Measurements from ENCODE around the gene RMND5A. TPM values are rescaled to one million over a fixed set of nuclear protein-coding genes. Genes with fewer than 3 reads are reported as not detected.
"Not testable (repeated sequence)": the region's sequence is repeated elsewhere in the genome, so short reads cannot be mapped to it uniquely, and the experiment has no call there.

Gene RMND5A
- 36.6 and 38.1 TPM in 2 replicates for total RNA-seq

GRCh38 chr2:86719637-86720539, at the start of gene RMND5A:
RMND5A (plus strand) TSS chr2:86720291; CDS start chr2:86720668, 377 bp downstream.
- Mint-ChIP-seq H3K27ac (peak within 1 kb of the TSS; percentile 76), H3K4me3 (ENCODE audit: low read depth) (peak within 1 kb of the TSS; percentile 81)
- peak; percentile 93 for DNase-seq (ENCODE audit: low spot score)
- H3K36me3 Mint-ChIP-seq (ENCODE audit: low read depth); H3K4me1 Mint-ChIP-seq (ENCODE audit: low read depth); H3K27me3 Mint-ChIP-seq (ENCODE audit: low read depth); H3K9me3 Mint-ChIP-seq; intact Hi-C loops (cut with micrococcal nuclease): not testable (repeated sequence)

- intact Hi-C loops (cut with micrococcal nuclease) = no loop called here
- Mint-ChIP-seq H3K27ac (no peak overlapping the region), H3K27me3 (ENCODE audit: low read depth) (no peaks in the 10 kb centered on the region), H3K36me3 (ENCODE audit: low read depth) (no peaks in the 10 kb centered on the region), H3K4me3 (ENCODE audit: low read depth) (no peak overlapping the region), H3K4me1 (ENCODE audit: low read depth) (no peaks in the 10 kb centered on the region), H3K9me3 (peaks cover 5% of the 10 kb centered on the region)
- no peak for DNase-seq (ENCODE audit: low spot score)
Observed at GRCh38 chr2:86671337-86671981, 48.6 kb upstream of the RMND5A start.

- no peak for DNase-seq (ENCODE audit: low spot score)
- Mint-ChIP-seq H3K4me1 (ENCODE audit: low read depth) (no peaks in the 10 kb centered on the region), H3K27me3 (ENCODE audit: low read depth) (no peaks in the 10 kb centered on the region), H3K36me3 (ENCODE audit: low read depth) (no peaks in the 10 kb centered on the region), H3K9me3 (peaks cover 5% of the 10 kb centered on the region), H3K27ac (no peak overlapping the region), H3K4me3 (ENCODE audit: low read depth) (no peak overlapping the region)
- intact Hi-C loops (cut with micrococcal nuclease) = no loop called here
Observed at GRCh38 chr2:86672027-86672545, 48.0 kb upstream of the RMND5A start.

- intact Hi-C loops (cut with micrococcal nuclease) = no loop called here
- Mint-ChIP-seq H3K9me3 (no peaks in the 10 kb centered on the region), H3K27ac (no peak overlapping the region), H3K4me3 (ENCODE audit: low read depth) (no peak overlapping the region), H3K27me3 (ENCODE audit: low read depth) (peaks cover 3% of the 10 kb centered on the region), H3K4me1 (ENCODE audit: low read depth) (no peaks in the 10 kb centered on the region), H3K36me3 (ENCODE audit: low read depth) (no peaks in the 10 kb centered on the region)
- DNase-seq (ENCODE audit: low spot score) = no peak
Observed at GRCh38 chr2:86673011-86673410, 47.1 kb upstream of the RMND5A start.

- no peaks in the 10 kb centered on the region for H3K9me3 Mint-ChIP-seq
- no peak overlapping the region for H3K27ac Mint-ChIP-seq
Observed at GRCh38 chr2:86673986-86674670, 46.0 kb upstream of the RMND5A start.

GRCh38 chr2:86675104-86675503, 45.0 kb upstream of the RMND5A start:
- no peak overlapping the region for H3K27ac Mint-ChIP-seq
- H3K9me3 Mint-ChIP-seq = no peaks in the 10 kb centered on the region
- DNase-seq (ENCODE audit: low spot score) = no peak
- intact Hi-C loops (cut with micrococcal nuclease) = no loop called here
- peaks cover 4% of the 10 kb centered on the region for H3K27me3 Mint-ChIP-seq (ENCODE audit: low read depth)
- H3K36me3 Mint-ChIP-seq (ENCODE audit: low read depth) = no peaks in the 10 kb centered on the region
- no peak overlapping the region for H3K4me3 Mint-ChIP-seq (ENCODE audit: low read depth)
- no peaks in the 10 kb centered on the region for H3K4me1 Mint-ChIP-seq (ENCODE audit: low read depth)

More at GRCh38 chr2:86673986-86674670, 46.0 kb upstream of the RMND5A start:
- intact Hi-C loops (cut with micrococcal nuclease) = no loop called here
- H3K36me3 Mint-ChIP-seq (ENCODE audit: low read depth) = no peaks in the 10 kb centered on the region
- H3K4me3 Mint-ChIP-seq (ENCODE audit: low read depth) = no peak overlapping the region
- H3K27me3 Mint-ChIP-seq (ENCODE audit: low read depth) = peaks cover 4% of the 10 kb centered on the region
- no peak for DNase-seq (ENCODE audit: low spot score)
- no peaks in the 10 kb centered on the region for H3K4me1 Mint-ChIP-seq (ENCODE audit: low read depth)

GRCh38 chr2:86675511-86676015, 44.5 kb upstream of the RMND5A start:
- intact Hi-C loops (cut with micrococcal nuclease) = no loop called here
- Mint-ChIP-seq H3K4me3 (ENCODE audit: low read depth) (no peak overlapping the region), H3K27ac (no peak overlapping the region), H3K27me3 (ENCODE audit: low read depth) (peaks cover 4% of the 10 kb centered on the region), H3K9me3 (no peaks in the 10 kb centered on the region), H3K36me3 (ENCODE audit: low read depth) (no peaks in the 10 kb centered on the region), H3K4me1 (ENCODE audit: low read depth) (no peaks in the 10 kb centered on the region)
- no peak for DNase-seq (ENCODE audit: low spot score)

GRCh38 chr2:86677816-86678215, 42.3 kb upstream of the RMND5A start:
- H3K4me1 Mint-ChIP-seq (ENCODE audit: low read depth) = no peaks in the 10 kb centered on the region

GRCh38 chr2:86679036-86679435, 41.1 kb upstream of the RMND5A start:
- DNase-seq (ENCODE audit: low spot score) = no peak
- H3K27me3 Mint-ChIP-seq (ENCODE audit: low read depth) = peaks cover 4% of the 10 kb centered on the region
- H3K4me1 Mint-ChIP-seq (ENCODE audit: low read depth) = no peaks in the 10 kb centered on the region
- no peaks in the 10 kb centered on the region for H3K36me3 Mint-ChIP-seq (ENCODE audit: low read depth)
- no peak overlapping the region for H3K4me3 Mint-ChIP-seq (ENCODE audit: low read depth)
- no peaks in the 10 kb centered on the region for H3K9me3 Mint-ChIP-seq
- intact Hi-C loops (cut with micrococcal nuclease) = no loop called here
- H3K27ac Mint-ChIP-seq = no peak overlapping the region

More at GRCh38 chr2:86677816-86678215, 42.3 kb upstream of the RMND5A start:
- intact Hi-C loops (cut with micrococcal nuclease) = no loop called here
- no peak for DNase-seq (ENCODE audit: low spot score)
- Mint-ChIP-seq H3K27me3 (ENCODE audit: low read depth) (peaks cover 4% of the 10 kb centered on the region), H3K27ac (no peak overlapping the region), H3K9me3 (no peaks in the 10 kb centered on the region), H3K36me3 (ENCODE audit: low read depth) (no peaks in the 10 kb centered on the region), H3K4me3 (ENCODE audit: low read depth) (no peak overlapping the region)

- Mint-ChIP-seq H3K9me3 (peaks cover 4% of the 10 kb centered on the region), H3K36me3 (ENCODE audit: low read depth) (no peaks in the 10 kb centered on the region), H3K4me3 (ENCODE audit: low read depth) (no peak overlapping the region), H3K4me1 (ENCODE audit: low read depth) (no peaks in the 10 kb centered on the region), H3K27me3 (ENCODE audit: low read depth) (no peaks in the 10 kb centered on the region), H3K27ac (no peak overlapping the region)
- no peak for DNase-seq (ENCODE audit: low spot score)
- intact Hi-C loops (cut with micrococcal nuclease) = no loop called here
Observed at GRCh38 chr2:86685351-86685750, 34.7 kb upstream of the RMND5A start.

- H3K4me1 Mint-ChIP-seq (ENCODE audit: low read depth) = no peaks in the 10 kb centered on the region
- H3K27ac Mint-ChIP-seq = no peak overlapping the region
- peaks cover 4% of the 10 kb centered on the region for H3K9me3 Mint-ChIP-seq
- intact Hi-C loops (cut with micrococcal nuclease) = no loop called here
- no peak overlapping the region for H3K4me3 Mint-ChIP-seq (ENCODE audit: low read depth)
- DNase-seq (ENCODE audit: low spot score) = no peak
- H3K36me3 Mint-ChIP-seq (ENCODE audit: low read depth) = no peaks in the 10 kb centered on the region
- no peaks in the 10 kb centered on the region for H3K27me3 Mint-ChIP-seq (ENCODE audit: low read depth)
Observed at GRCh38 chr2:86686460-86686859, 33.6 kb upstream of the RMND5A start.

GRCh38 chr2:86686905-86687304, 33.2 kb upstream of the RMND5A start:
- intact Hi-C loops (cut with micrococcal nuclease) = no loop called here
- Mint-ChIP-seq H3K36me3 (ENCODE audit: low read depth) (no peaks in the 10 kb centered on the region), H3K9me3 (peaks cover 5% of the 10 kb centered on the region), H3K4me1 (ENCODE audit: low read depth) (no peaks in the 10 kb centered on the region), H3K27ac (no peak overlapping the region), H3K27me3 (ENCODE audit: low read depth) (no peaks in the 10 kb centered on the region), H3K4me3 (ENCODE audit: low read depth) (no peak overlapping the region)
- no peak for DNase-seq (ENCODE audit: low spot score)
